Midbrain (tissue), 1 donor: ENCODE results near the gene CERK.
"Not testable (repeated sequence)": the region's sequence is repeated elsewhere in the genome, so short reads cannot be mapped to it uniquely, and the experiment has no call there.

Experiments
- DNase-seq: peaks from one replicate; lab custom pipeline; 2025; lab: John Stamatoyannopoulos, UW

CERK gene

GRCh38 chr22:46737976-46738646 lies at the start of gene CERK:
Gene CERK, minus strand, starts transcription at chr22:46738252. Its CDS starts 104 bp downstream, at chr22:46738148.
- DNase-seq, result peak; percentile 81

- no peak for DNase-seq
Measured at GRCh38 chr22:46783721-46784120, 45.7 kb upstream of the CERK start.

GRCh38 chr22:46782200-46782599 lies 44.1 kb upstream of the CERK start:
- DNase-seq, result not testable (repeated sequence)

GRCh38 chr22:46781291-46781690 lies 43.2 kb upstream of the CERK start:
- no peak for DNase-seq

- DNase-seq, result no peak
Measured at GRCh38 chr22:46780453-46780852, 42.4 kb upstream of the CERK start.

- DNase-seq, result no peak
Measured at GRCh38 chr22:46779651-46780050, 41.6 kb upstream of the CERK start.

GRCh38 chr22:46779023-46779422 lies 41.0 kb upstream of the CERK start:
- no peak for DNase-seq

GRCh38 chr22:46777609-46777970 lies 39.5 kb upstream of the CERK start:
- peak; percentile 46 for DNase-seq

GRCh38 chr22:46776876-46777608 lies 39.0 kb upstream of the CERK start:
- DNase-seq, result no peak

- DNase-seq, result no peak
Measured at GRCh38 chr22:46775850-46776826, 38.1 kb upstream of the CERK start.

GRCh38 chr22:46774980-46775849 lies 37.2 kb upstream of the CERK start:
- DNase-seq, result no peak

GRCh38 chr22:46774253-46774979 lies 36.4 kb upstream of the CERK start:
- no peak for DNase-seq

GRCh38 chr22:46773076-46773475 lies 35.0 kb upstream of the CERK start:
- no peak for DNase-seq

GRCh38 chr22:46770726-46771125 lies 32.7 kb upstream of the CERK start:
- no peak for DNase-seq

GRCh38 chr22:46770151-46770641 lies 32.1 kb upstream of the CERK start:
- no peak for DNase-seq

GRCh38 chr22:46769706-46770105 lies 31.7 kb upstream of the CERK start:
- no peak for DNase-seq

GRCh38 chr22:46769191-46769675 lies 31.2 kb upstream of the CERK start:
- peak; percentile 22 for DNase-seq

GRCh38 chr22:46767249-46767985 lies 29.4 kb upstream of the CERK start:
- no peak for DNase-seq

GRCh38 chr22:46766611-46767010 lies 28.6 kb upstream of the CERK start:
- no peak for DNase-seq
